ENCODE results near the gene DCTN1. TPM values are rescaled to one million over a fixed set of nuclear protein-coding genes. Genes with fewer than 3 reads are reported as not detected.

DCTN1 gene
- total RNA-seq, 4 donors from 2014 or later = 48.2 to 140 (median 95.0) TPM

DNA sequence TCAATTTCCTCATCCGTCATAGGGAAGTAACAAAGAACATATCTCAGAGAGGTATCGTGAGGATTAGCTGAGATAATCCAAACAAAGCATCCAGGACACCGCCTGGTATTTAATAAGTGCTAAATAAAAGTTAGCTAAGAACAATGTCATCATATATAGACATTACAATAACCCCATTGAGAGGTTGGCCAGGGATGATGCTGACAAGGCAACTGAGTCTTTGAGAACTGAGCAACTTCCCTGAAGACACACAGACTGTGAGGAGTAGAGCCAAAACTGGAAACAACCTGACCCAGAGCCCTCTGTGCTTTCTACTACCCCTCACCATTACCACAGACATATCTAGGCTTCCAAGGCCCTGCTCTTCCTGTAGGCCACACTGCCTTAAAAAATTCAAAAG is 1.6 kb upstream of the DCTN1 start:
- peaks cover 5 to 17% of the 10 kb centered on the region in 2 donors for H3K4me1 ChIP-seq
- H3K4me3 ChIP-seq = no peak overlapping the region
- TF ChIP-seq CTCF (IDR thresholded peaks at IDR 0.05) (no peak), POLR2A (IDR thresholded peaks at IDR 0.05) (no peak)
- H3K9me3 ChIP-seq = no peaks in the 10 kb centered on the region
- no peaks in the 10 kb centered on the region for H3K36me3 ChIP-seq
- intact Hi-C loops (cut with DNase I; ENCODE audit: low total_unique reads) = no loop called here
- no peak overlapping the region for H3K27ac ChIP-seq
- no peaks in the 10 kb centered on the region for H3K27me3 ChIP-seq
- DNase-seq = no peak

- Histone ChIP-seq H3K27ac (no peak overlapping the region), H3K9me3 (no peaks in the 10 kb centered on the region), H3K27me3 (no peaks in the 10 kb centered on the region), H3K4me3 (no peak overlapping the region), H3K4me1 (peaks cover 5 to 22% of the 10 kb centered on the region in 2 donors), H3K36me3 (no peaks in the 10 kb centered on the region)
- DNase-seq = no peak
- intact Hi-C loops (cut with DNase I; ENCODE audit: low total_unique reads) = no loop called here
- no peak for TF ChIP-seq POLR2A (IDR thresholded peaks at IDR 0.05)
- no peak for TF ChIP-seq CTCF (IDR thresholded peaks at IDR 0.05)
These were observed 2.1 kb downstream of the DCTN1 start for GRCh38 chr2:74378007-74378406.

DNA sequence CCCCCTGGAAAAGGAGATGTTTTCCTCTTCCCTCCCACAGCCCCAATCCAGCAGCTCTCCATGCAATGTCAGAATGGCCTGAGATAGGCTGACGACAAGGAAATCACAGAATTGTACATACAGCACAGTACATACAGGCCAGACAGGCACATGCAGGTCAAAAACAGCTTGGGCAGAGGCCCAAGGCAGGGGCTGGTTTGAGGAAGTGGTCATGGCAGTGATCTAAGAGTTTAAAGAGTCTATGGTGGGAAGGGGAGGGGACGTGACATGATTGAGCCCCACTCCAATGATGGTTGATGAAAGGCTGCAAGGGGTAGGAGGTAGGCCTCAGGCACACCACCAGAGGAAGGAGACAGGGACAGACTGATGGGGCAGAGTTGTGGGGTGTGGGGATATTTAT is 4.3 kb downstream of the DCTN1 start:
- Histone ChIP-seq H3K27me3 (no peaks in the 10 kb centered on the region), H3K4me3 (no peak overlapping the region), H3K27ac (no peak overlapping the region), H3K36me3 (no peaks in the 10 kb centered on the region), H3K4me1 (peaks cover 5 to 17% of the 10 kb centered on the region in 2 donors), H3K9me3 (no peaks in the 10 kb centered on the region)
- no peak for TF ChIP-seq POLR2A (IDR thresholded peaks at IDR 0.05)
- TF ChIP-seq CTCF (IDR thresholded peaks at IDR 0.05) = no peak
- intact Hi-C loops (cut with DNase I; ENCODE audit: low total_unique reads) = no loop called here
- no peak for DNase-seq

DNA sequence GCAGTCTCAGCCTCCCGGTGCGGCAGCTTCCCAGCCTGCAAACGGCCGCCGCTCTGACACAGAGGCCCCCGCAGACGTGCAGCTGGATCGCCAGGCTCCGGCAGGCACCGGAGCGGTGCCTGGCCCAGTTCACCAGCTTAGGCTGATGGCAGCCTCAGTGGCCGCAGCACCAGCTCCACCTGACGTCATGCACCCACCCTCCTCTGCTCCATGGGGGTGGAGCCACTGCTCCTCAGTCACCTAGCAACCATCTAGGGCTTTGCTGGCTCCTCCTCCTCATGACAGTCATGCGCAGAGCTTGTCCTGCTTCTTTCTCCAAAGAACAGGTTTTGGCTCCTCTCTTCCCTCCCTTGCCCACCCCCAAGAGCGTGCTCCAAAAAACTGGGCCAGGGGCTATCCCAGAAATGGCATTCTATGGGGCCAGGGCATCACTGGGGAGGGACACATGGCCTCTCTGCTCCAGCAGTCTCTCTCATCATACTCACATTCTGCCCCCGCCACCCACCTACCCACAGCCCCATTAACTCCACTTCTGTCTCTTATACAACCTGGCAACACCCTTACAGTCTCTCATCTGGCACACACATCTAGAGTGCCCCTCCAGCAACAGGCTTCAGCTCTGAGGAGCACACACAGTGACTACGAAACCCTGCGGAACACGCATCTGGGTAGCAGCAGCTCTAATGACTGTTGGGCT is 5.5 kb downstream of the DCTN1 start:
- peak overlapping the region; percentile 18 to 23 for H3K4me3 ChIP-seq
- no peaks in the 10 kb centered on the region for H3K9me3 ChIP-seq
- H3K27ac ChIP-seq = peak overlapping the region; percentile 58 to 63
- H3K4me1 ChIP-seq = peaks cover 5 to 8% of the 10 kb centered on the region in 2 donors
- no peaks in the 10 kb centered on the region for H3K27me3 ChIP-seq
- no peaks in the 10 kb centered on the region for H3K36me3 ChIP-seq
- TF ChIP-seq POLR2A (IDR thresholded peaks at IDR 0.05) (no peak), CTCF (IDR thresholded peaks at IDR 0.05) (no peak)
- intact Hi-C loops (cut with DNase I; ENCODE audit: low total_unique reads) = no loop called here
- DNase-seq = peak; percentile 78 to 84

DNA sequence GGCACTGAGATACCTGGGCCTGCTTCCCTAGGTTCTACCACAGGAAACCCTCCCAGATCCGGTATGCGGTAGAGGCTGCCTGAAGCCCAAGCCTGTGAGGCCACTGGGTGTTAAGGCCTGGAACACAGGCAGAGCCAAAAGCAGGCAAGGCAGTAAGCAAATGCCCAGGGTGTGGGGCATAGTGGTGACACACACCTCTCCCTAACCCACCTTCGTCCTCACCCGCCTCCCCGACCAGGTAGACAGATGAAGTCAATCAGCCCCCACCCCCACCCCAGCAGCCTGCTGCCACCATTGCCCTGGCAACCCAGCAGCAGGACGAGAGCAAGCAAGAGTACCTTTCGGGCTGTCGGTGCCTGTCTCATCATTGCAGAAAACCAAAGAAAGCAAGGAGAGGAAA is 6.1 kb downstream of the DCTN1 start:
- Histone ChIP-seq H3K4me3 (peak overlapping the region; percentile 18 to 23), H3K4me1 (peaks cover 2 to 5% of the 10 kb centered on the region in 2 donors), H3K36me3 (no peaks in the 10 kb centered on the region), H3K9me3 (no peaks in the 10 kb centered on the region), H3K27ac (peak overlapping the region; percentile 58 to 63), H3K27me3 (no peaks in the 10 kb centered on the region)
- TF ChIP-seq POLR2A (IDR thresholded peaks at IDR 0.05) = no peak
- no peak for TF ChIP-seq CTCF (IDR thresholded peaks at IDR 0.05)
- DNase-seq = no peak
- intact Hi-C loops (cut with DNase I; ENCODE audit: low total_unique reads) = no loop called here

Measured in uterus (tissue), 4 donors.